GM12878 (cell line): ENCODE results near the gene EPHA2. TPM values are rescaled to one million over a fixed set of nuclear protein-coding genes. Genes with fewer than 3 reads are reported as not detected.

ENCODE experiments used
- ATAC-seq: fragments of 200-7000 bp; cut with Tn5 transposase; 3 replicates; pipeline ENCODE4 v1.9.1; 2020; ENCODE audit warnings: mild to moderate bottlenecking, moderate library complexity
- BruUV-seq: library from RNA; stranded (reverse); fragments of 400-500 nt; replicated peaks from 2 replicates; lab custom pipeline; 2021; lab: Mats Ljungman, UMichigan
- CTCF ChIA-PET: fragments of 300-600 bp; sonication (Branson Sonifier 250); formaldehyde crosslinking; extraction: SDS; loops from one replicate; lab custom pipeline; 2021; ENCODE audit warnings: inconsistent platforms; lab: Yijun Ruan, JAX
- POLR2A ChIA-PET: fragments of 350-600 bp; formaldehyde crosslinking; extraction: SDS; loops from one replicate; lab custom pipeline; 2021; ENCODE audit warnings: inconsistent platforms; lab: Charles Lee
- RAD21 ChIA-PET: fragments of 300-600 bp; sonication (Branson Sonifier 250); formaldehyde crosslinking; loops from one replicate; lab custom pipeline; 2023; ENCODE audit warnings: antibody characterized with exemption; ENCODE audit not compliant: unreplicated experiment; lab: Charles Lee
- SMC1A ChIA-PET: fragments of 300-600 bp; sonication (Branson Sonifier 250); formaldehyde crosslinking; loops from one replicate; lab custom pipeline; 2023; ENCODE audit not compliant: unreplicated experiment, uncharacterized antibody; lab: Charles Lee
- DNase-seq: peaks from one replicate; pipeline ENCODE4 v3.0.0-alpha.2; 2011; ENCODE audit warnings: low read depth, low spot score
- FAIRE-seq: peaks from 3 replicates; lab custom pipeline; 2011; peaks lifted over from hg19 to GRCh38; lab: Jason Lieb, UNC
- H2AFZ ChIP-seq: 2 replicates; pipeline ENCODE4 v1.6.0; 2011; ENCODE audit warnings: low read depth, low read length, control low read depth; ENCODE audit not compliant: control insufficient read depth
- H3K27ac ChIP-seq: 2 replicates; pipeline ENCODE4 v1.5.1; 2011; ENCODE audit warnings: control low read depth; ENCODE audit not compliant: control insufficient read depth, insufficient read depth
- H3K27me3 ChIP-seq, 2 experiments: replicated peaks in 1 of 2; 2 replicates each; pipeline versions ENCODE4 v1.6.0 to v1.6.1; 2011; ENCODE audit warnings: low read length in 1 of 2; ENCODE audit not compliant: control insufficient read depth in 2 of 2, insufficient read depth in 2 of 2
- H3K36me3 ChIP-seq, 2 experiments: 2 replicates each; pipeline ENCODE4 v1.5.1; 2011; ENCODE audit warnings: low read length in 1 of 2; ENCODE audit not compliant: control insufficient read depth in 2 of 2, insufficient read depth in 2 of 2
- H3K4me1 ChIP-seq: 2 replicates; pipeline ENCODE4 v1.6.1; 2011; ENCODE audit warnings: mild to moderate bottlenecking, low read length, moderate library complexity, mixed read lengths; ENCODE audit not compliant: control insufficient read depth, insufficient read depth
- H3K4me2 ChIP-seq: 2 replicates; pipeline ENCODE4 v1.6.0; 2011; ENCODE audit warnings: control low read depth; ENCODE audit not compliant: control insufficient read depth, insufficient read depth
- H3K4me3 ChIP-seq: fragments of 200-600 bp; sonication (generic); 2 replicates; pipeline ENCODE4 v1.5.1; 2016
- H3K79me2 ChIP-seq: 2 replicates; pipeline ENCODE4 v1.6.0; 2011; ENCODE audit warnings: low read length; ENCODE audit not compliant: control insufficient read depth, insufficient read depth
- H3K9ac ChIP-seq: 2 replicates; pipeline ENCODE4 v1.8.0; 2011; ENCODE audit warnings: low read length, control low read depth, mixed read lengths; ENCODE audit not compliant: control insufficient read depth, insufficient read depth
- H3K9me3 ChIP-seq: replicated peaks from 3 replicates; pipeline ENCODE4 v1.5.1; 2011; ENCODE audit warnings: mild to moderate bottlenecking, low read length; ENCODE audit not compliant: control insufficient read depth, insufficient read depth
- H4K20me1 ChIP-seq: 2 replicates; pipeline ENCODE4 v1.6.0; 2011; ENCODE audit not compliant: control insufficient read depth, insufficient read depth
- CBX3 ChIP-seq: fragments of 200-600 bp; sonication (generic); IDR thresholded peaks from 2 replicates; pipeline ENCODE4 v1.6.1; 2016; ENCODE audit warnings: low read depth, borderline replicate concordance
- CHD2 ChIP-seq: IDR thresholded peaks from 2 replicates; pipeline ENCODE4 v1.6.1; 2011; ENCODE audit warnings: low read depth, low read length, improper control_type of control experiment, borderline replicate concordance
- CTCF ChIP-seq, 3 experiments: IDR thresholded peaks in 2 of 3; conservative IDR thresholded peaks in 1 of 3; 2 replicates each; pipeline ENCODE4 v1.5.1; 2011; ENCODE audit warnings: low read depth in 3 of 3, low read length in 3 of 3, mild to moderate bottlenecking in 3 of 3, control low read depth in 2 of 3, moderate library complexity in 2 of 3, inconsistent platforms in 1 of 3, mixed read lengths in 1 of 3; ENCODE audit not compliant: control insufficient read depth in 2 of 3, insufficient read depth in 1 of 3; ENCODE audit errors: extremely low read depth in 1 of 3
- FOXM1 ChIP-seq: IDR thresholded peaks from 2 replicates; pipeline ENCODE4 v1.6.1; 2012; ENCODE audit warnings: low read depth, mild to moderate bottlenecking, inconsistent platforms, low read length, moderate library complexity
- HDAC6 ChIP-seq: fragments of 200-600 bp; sonication (generic); IDR thresholded peaks from one replicate; pipeline ENCODE4 v1.8.0; 2017; ENCODE audit warnings: antibody characterized with exemption; ENCODE audit not compliant: unreplicated experiment
- SIN3A ChIP-seq: IDR thresholded peaks from 2 replicates; pipeline ENCODE4 v1.6.1; 2012; ENCODE audit warnings: low read depth, low read length, improper control_type of control experiment
- SUZ12 ChIP-seq: fragments of 200-600 bp; sonication (generic); IDR thresholded peaks from one replicate; pipeline ENCODE4 v1.6.1; 2018; ENCODE audit warnings: antibody characterized with exemption, mild to moderate bottlenecking; ENCODE audit not compliant: unreplicated experiment
- ZBED1 ChIP-seq: IDR thresholded peaks from 2 replicates; pipeline ENCODE4 v1.6.1; 2016; ENCODE audit warnings: borderline replicate concordance
- ZBTB33 ChIP-seq: fragments of 450-650 bp; IDR thresholded peaks from 2 replicates; pipeline ENCODE4 v1.6.1; 2017; ENCODE audit warnings: mild to moderate bottlenecking
- ZNF274 ChIP-seq: IDR thresholded peaks from one replicate; pipeline ENCODE4 v1.8.0; 2011; ENCODE audit not compliant: insufficient read length, insufficient read depth
- WGBS: methylation state at CpG from one replicate; pipeline ENCODE4 v1.1.6; 2016; ENCODE audit warnings: low lambda C conversion rate; ENCODE audit not compliant: insufficient replicate concordance, insufficient coverage; ENCODE audit errors: missing lambda C conversion rate; 5-methylcytosine and 5-hydroxymethylcytosine counted together
- in situ Hi-C: fragments of 300-500 bp; cut with MboI; formaldehyde crosslinking; loops from 9 replicates; pipeline ENCODE4 v1.14.3; 2018; ENCODE audit warnings: mixed read lengths
- intact Hi-C: fragments of 100-400 bp; cut with micrococcal nuclease; formaldehyde crosslinking; loops from one replicate; pipeline ENCODE4 v1.14.2; 2022; ENCODE audit not compliant: unreplicated experiment
- polyA plus RNA-seq, 11 experiments: library from polyadenylated mRNA; depleted of rRNA in 4 of 11; unstranded in 6 of 11; stranded (reverse) in 5 of 11; fragments of >200 nt; fragmentation: Nextera tagmentation in 4 of 11; fragmentation: Illumina TruSeq in 1 of 11; extraction: Ambion mirVana in 4 of 11; extraction: Trizol in 1 of 11; gene quantifications; 1 replicate in 1 of 11; 2 replicates in 10 of 11; pipeline versions ENCODE4 v1.2.1 to v1.2.3, GENCODE V29; 2011 to 2016; ENCODE audit warnings: inconsistent platforms in 2 of 11, missing spikeins in 2 of 11, low read depth in 1 of 11
- total RNA-seq, 4 experiments: library from RNA; depleted of rRNA in 3 of 4; stranded (reverse); fragments of >200 nt in 3 of 4; fragmentation: Illumina TruSeq in 1 of 4; extraction: Trizol in 1 of 4; gene quantifications; 2 replicates each; pipeline versions ENCODE4 v1.2.1 to v1.2.3, GENCODE V29; 2013 to 2021

The EPHA2 gene
- total and polyA plus RNA-seq, 10 of the 15 experiments (the other 5 are each of a cell fraction or from before 2014, with no cell fraction given) = 0.04 to 0.51 (median 0.23) TPM; not detected in 2

- SMC1A ChIA-PET = no interaction called here
- no peaks in the 10 kb centered on the region for H3K79me2 ChIP-seq
- CTCF ChIA-PET = interaction anchor here (0.6 to 0.7 kb wide), 2 partner anchors 48 to 173 kb away, joined by 3 read pairs; no protein-coding TSS in a partner anchor
- BruUV-seq = no TSS peak
- no peaks in the 10 kb centered on the region for H3K36me3 ChIP-seq
- H3K9ac ChIP-seq = no peak overlapping the region
- no peak overlapping the region for H3K4me3 ChIP-seq
- POLR2A ChIA-PET = no interaction called here
- no peaks in the 10 kb centered on the region for H3K9me3 ChIP-seq
- no peak for FAIRE-seq
- no peak for DNase-seq
- ATAC-seq = no peak
- H4K20me1 ChIP-seq = no peaks in the 10 kb centered on the region
- no peak overlapping the region for H2AFZ ChIP-seq
- H3K27ac ChIP-seq = no peak overlapping the region
- WGBS = 52% methylated on average over 12 of the region's 12 CpGs
- intact Hi-C loops = no loop called here
- in situ Hi-C loops = no loop called here
- RAD21 ChIA-PET = no interaction called here
- no peaks in the 10 kb centered on the region; a peak in 1 of 4 replicates for H3K27me3 ChIP-seq
- TF ChIP-seq ZBTB33 = no peak
- TF ChIP-seq ZBED1 = no peak
- no peak for TF ChIP-seq ZNF274
- H3K4me1 ChIP-seq = no peaks in the 10 kb centered on the region; the same call in 1 of the 2 replicates
- H3K4me2 ChIP-seq = no peak overlapping the region
Observed at GRCh38 chr1:16126743-16127515, 28.9 kb downstream of the EPHA2 start.

- RAD21 ChIA-PET = no interaction called here
- no peak overlapping the region for H2AFZ ChIP-seq
- no peaks in the 10 kb centered on the region for H3K9me3 ChIP-seq
- no peak for ATAC-seq
- H3K36me3 ChIP-seq = no peaks in the 10 kb centered on the region
- POLR2A ChIA-PET = no interaction called here
- FAIRE-seq = no peak
- CTCF ChIA-PET = interaction anchor here (0.6 to 0.7 kb wide), 2 partner anchors 47 to 172 kb away, joined by 3 read pairs; no protein-coding TSS in a partner anchor
- H3K27me3 ChIP-seq = no peaks in the 10 kb centered on the region; a peak in 1 of 4 replicates
- BruUV-seq = no TSS peak
- H3K27ac ChIP-seq = no peak overlapping the region
- no peak for TF ChIP-seq CHD2
- no peak for TF ChIP-seq CBX3
- TF ChIP-seq SUZ12 = no peak
- no peak for TF ChIP-seq SIN3A
- TF ChIP-seq FOXM1 = no peak
- no peak for TF ChIP-seq CTCF (IDR thresholded peaks at IDR 0.05 in 2 of 3, conservative IDR thresholded peaks at IDR 0.05 in 1 of 3; ENCODE audit: control insufficient read depth in 2 of 3, extremely low read depth in 1 of 3, insufficient read depth in 1 of 3, low read depth in 3 of 3, low read length in 3 of 3)
- no peak for TF ChIP-seq HDAC6
- in situ Hi-C loops (no loop called here), intact Hi-C loops (no loop called here)
- H3K4me3 ChIP-seq = no peak overlapping the region
- SMC1A ChIA-PET = no interaction called here
- H3K4me2 ChIP-seq = no peak overlapping the region
- no peaks in the 10 kb centered on the region; the same call in 1 of the 2 replicates for H3K4me1 ChIP-seq
- DNase-seq = no peak
- 31% methylated on average over 9 of the region's 9 CpGs for WGBS
- no peak overlapping the region for H3K9ac ChIP-seq
- no peaks in the 10 kb centered on the region for H3K79me2 ChIP-seq
- no peaks in the 10 kb centered on the region for H4K20me1 ChIP-seq
Observed at GRCh38 chr1:16126160-16126559, 29.7 kb downstream of the EPHA2 start.
